Lung (tissue), 12 donors: Measurements from ENCODE around the gene IARS2. TPM values are rescaled to one million over a fixed set of nuclear protein-coding genes. Genes with fewer than 3 reads are reported as not detected.

Experiments used
- ATAC-seq: fragments of 200-7000 bp; cut with Tn5 transposase; one replicate; pipeline ENCODE4 v1.9.1; 2020; ENCODE audit warnings: moderate number of reproducible peaks; ENCODE audit not compliant: insufficient read depth, low FRiP score
- DNase-seq, 3 donors: peaks; one replicate each; pipeline ENCODE4 v3.0.0-alpha.2; 2013 to 2017
- H3K27ac ChIP-seq, 2 donors: one replicate each; pipeline ENCODE4 v1.5.1; 2013; ENCODE audit warnings: mild to moderate bottlenecking in 2 of 2, moderate library complexity in 2 of 2, control low read depth in 1 of 2, inconsistent platforms in 1 of 2, low read depth in 1 of 2, low read length in 1 of 2
- H3K27me3 ChIP-seq, 3 donors: one replicate each; pipeline ENCODE4 v1.5.1; 2013; ENCODE audit warnings: low read length in 2 of 3; ENCODE audit not compliant: control insufficient read depth in 3 of 3, insufficient read depth in 3 of 3
- H3K36me3 ChIP-seq, 4 donors: one replicate each; pipeline ENCODE4 v1.5.1; 2013; ENCODE audit warnings: low read length in 4 of 4, mild to moderate bottlenecking in 1 of 4, moderate library complexity in 1 of 4; ENCODE audit not compliant: control insufficient read depth in 4 of 4, insufficient read depth in 4 of 4
- H3K4me1 ChIP-seq, 5 donors: one replicate each; pipeline ENCODE4 v1.5.1; 2013; ENCODE audit warnings: low read length in 5 of 5, mild to moderate bottlenecking in 2 of 5, moderate library complexity in 1 of 5; ENCODE audit not compliant: control insufficient read depth in 5 of 5, insufficient read depth in 5 of 5
- H3K4me3 ChIP-seq: one replicate; pipeline ENCODE4 v1.5.1; 2013; ENCODE audit warnings: mild to moderate bottlenecking, control low read depth, moderate library complexity
- H3K9ac ChIP-seq, 2 donors: one replicate each; pipeline ENCODE4 v1.5.1; 2013; ENCODE audit warnings: low read length in 2 of 2, control low read depth in 1 of 2; ENCODE audit not compliant: insufficient read depth in 1 of 2
- H3K9me3 ChIP-seq, 4 donors: one replicate each; pipeline ENCODE4 v1.5.1; 2013; ENCODE audit warnings: low read length in 3 of 4, mild to moderate bottlenecking in 1 of 4, moderate library complexity in 1 of 4; ENCODE audit not compliant: control insufficient read depth in 4 of 4, insufficient read depth in 3 of 4
- WGBS, 2 donors: extraction: QIAGEN DNeasy Blood & Tissue Kit; methylation state at CpG; one replicate each; pipeline ENCODE4 v1.1.7; 2013; 5-methylcytosine and 5-hydroxymethylcytosine counted together
- polyA plus RNA-seq, 2 donors: library from polyadenylated mRNA; stranded (reverse); fragments of 200-250 nt; gene quantifications; one replicate each; pipeline ENCODE4 v1.2.1, GENCODE V29; 2013
- total RNA-seq, 2 donors: library from RNA; depleted of rRNA in 1 of 2; stranded (reverse); fragments of >200 nt in 1 of 2; gene quantifications; one replicate each; pipeline ENCODE4 v1.2.1, GENCODE V29; 2014 to 2021
- TF ChIP-seq, protein P1 (sequence below): IDR thresholded peaks from 2 replicates; pipeline ENCODE4 v1.5.1; 2012; ENCODE audit warnings: mild to moderate bottlenecking; ENCODE audit errors: control extremely low read depth, extremely low read depth
- donor health status: control.
- donor health status: control.
- donor health status: Bipolar disorder and iron deficiency.
- donor health status: healthy.
- donor health status: DM: yes; HTN: yes; CAD: no.

Gene IARS2
- total and polyA plus RNA-seq, 4 donors, result 20.5 to 75.7 (median 48.2) TPM

- no peak overlapping the region for H3K27ac ChIP-seq
- TF ChIP-seq, protein P1, sequence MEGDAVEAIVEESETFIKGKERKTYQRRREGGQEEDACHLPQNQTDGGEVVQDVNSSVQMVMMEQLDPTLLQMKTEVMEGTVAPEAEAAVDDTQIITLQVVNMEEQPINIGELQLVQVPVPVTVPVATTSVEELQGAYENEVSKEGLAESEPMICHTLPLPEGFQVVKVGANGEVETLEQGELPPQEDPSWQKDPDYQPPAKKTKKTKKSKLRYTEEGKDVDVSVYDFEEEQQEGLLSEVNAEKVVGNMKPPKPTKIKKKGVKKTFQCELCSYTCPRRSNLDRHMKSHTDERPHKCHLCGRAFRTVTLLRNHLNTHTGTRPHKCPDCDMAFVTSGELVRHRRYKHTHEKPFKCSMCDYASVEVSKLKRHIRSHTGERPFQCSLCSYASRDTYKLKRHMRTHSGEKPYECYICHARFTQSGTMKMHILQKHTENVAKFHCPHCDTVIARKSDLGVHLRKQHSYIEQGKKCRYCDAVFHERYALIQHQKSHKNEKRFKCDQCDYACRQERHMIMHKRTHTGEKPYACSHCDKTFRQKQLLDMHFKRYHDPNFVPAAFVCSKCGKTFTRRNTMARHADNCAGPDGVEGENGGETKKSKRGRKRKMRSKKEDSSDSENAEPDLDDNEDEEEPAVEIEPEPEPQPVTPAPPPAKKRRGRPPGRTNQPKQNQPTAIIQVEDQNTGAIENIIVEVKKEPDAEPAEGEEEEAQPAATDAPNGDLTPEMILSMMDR, result no peak
- H3K36me3 ChIP-seq, result peaks cover 3 to 16% (median 4%) of the 10 kb centered on the region in 4 donors
- DNase-seq (no peak), ATAC-seq (no peak)
- H3K4me1 ChIP-seq, result peaks cover 0 to 2% (median 0%) of the 10 kb centered on the region in 5 donors
- H3K27me3 ChIP-seq, result no peaks in the 10 kb centered on the region
- no peak overlapping the region for H3K9ac ChIP-seq
- no peak overlapping the region for H3K4me3 ChIP-seq
- H3K9me3 ChIP-seq, result no peaks in the 10 kb centered on the region
These were observed 29.1 kb downstream of the IARS2 start for GRCh38 chr1:220123066-220123465.

DNA sequence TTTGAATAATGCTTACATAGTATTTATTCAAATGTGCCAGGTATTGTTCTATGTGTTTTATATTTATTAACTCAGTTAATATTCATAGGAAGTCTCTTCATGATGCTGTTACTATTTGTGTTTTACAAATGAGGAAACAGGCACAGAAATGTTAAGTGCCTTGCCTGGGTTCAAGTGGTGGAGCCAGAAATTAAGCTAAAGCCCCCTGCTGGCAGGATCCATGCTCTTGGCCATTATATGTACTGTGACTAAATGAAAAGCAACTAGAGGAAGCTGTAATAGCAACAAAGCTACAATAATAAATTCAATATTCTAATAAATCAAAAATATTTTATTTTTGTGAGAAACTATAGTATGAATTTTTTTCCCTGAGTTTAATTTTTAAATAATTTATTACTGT, 30.0 kb downstream of the IARS2 start:
- ATAC-seq, result no peak
- Histone ChIP-seq H3K27me3 (no peaks in the 10 kb centered on the region), H3K9ac (no peak overlapping the region), H3K4me3 (no peak overlapping the region), H3K27ac (no peak overlapping the region), H3K9me3 (no peaks in the 10 kb centered on the region), H3K36me3 (peaks cover 4 to 20% (median 10%) of the 10 kb centered on the region in 4 donors), H3K4me1 (peaks cover 0 to 2% (median 0%) of the 10 kb centered on the region in 5 donors)
- TF ChIP-seq, protein P1, result no peak
- DNase-seq, result peak in 1 of 3 donors; percentile 11

- Histone ChIP-seq H3K4me1 (peaks cover 0 to 2% (median 0%) of the 10 kb centered on the region in 5 donors), H3K4me3 (no peak overlapping the region), H3K27ac (no peak overlapping the region), H3K9me3 (no peaks in the 10 kb centered on the region), H3K27me3 (no peaks in the 10 kb centered on the region), H3K36me3 (peaks cover 4 to 20% (median 10%) of the 10 kb centered on the region in 4 donors), H3K9ac (no peak overlapping the region)
- 20 to 23% methylated on average over 1 of the region's 1 CpG for WGBS, 2 donors
- TF ChIP-seq, protein P1, result no peak
- DNase-seq, result no peak
- ATAC-seq, result no peak
These were observed 30.6 kb downstream of the IARS2 start for GRCh38 chr1:220124542-220124941.

- ATAC-seq (no peak), DNase-seq (no peak)
- no peak overlapping the region for H3K27ac ChIP-seq
- H3K4me3 ChIP-seq, result no peak overlapping the region
- H3K9me3 ChIP-seq, result no peaks in the 10 kb centered on the region
- H3K36me3 ChIP-seq, result peaks cover 5 to 17% (median 11%) of the 10 kb centered on the region in 4 donors
- H3K27me3 ChIP-seq, result no peaks in the 10 kb centered on the region
- WGBS, 2 donors, result 89 to 95% methylated on average over 3 of the region's 3 CpGs
- TF ChIP-seq, protein P1, result no peak
- H3K9ac ChIP-seq, result no peak overlapping the region
- peaks cover 0 to 2% (median 0%) of the 10 kb centered on the region in 5 donors for H3K4me1 ChIP-seq
These were observed 33.1 kb downstream of the IARS2 start for GRCh38 chr1:220127076-220127475.
